GM12864 (cell line): ENCODE data around the gene TSPEAR.
"Not testable (repeated sequence)": the region's sequence is repeated elsewhere in the genome, so short reads cannot be mapped to it uniquely, and the experiment has no call there.

Experiments used
- DNase-seq: peaks from one replicate; pipeline ENCODE4 v3.0.0-alpha.2; 2011; ENCODE audit warnings: low read depth
- H3K4me3 ChIP-seq: 2 replicates; pipeline ENCODE4 v1.5.1; 2011; ENCODE audit warnings: mild to moderate bottlenecking, low read depth, low read length, control low read depth
- TF ChIP-seq, protein P1 (sequence below): IDR thresholded peaks from 2 replicates; pipeline ENCODE4 v1.5.1; 2011; ENCODE audit warnings: low read depth, mild to moderate bottlenecking, moderate library complexity, low read length, control low read depth, inconsistent platforms; ENCODE audit errors: missing control alignments

TSPEAR gene

DNA sequence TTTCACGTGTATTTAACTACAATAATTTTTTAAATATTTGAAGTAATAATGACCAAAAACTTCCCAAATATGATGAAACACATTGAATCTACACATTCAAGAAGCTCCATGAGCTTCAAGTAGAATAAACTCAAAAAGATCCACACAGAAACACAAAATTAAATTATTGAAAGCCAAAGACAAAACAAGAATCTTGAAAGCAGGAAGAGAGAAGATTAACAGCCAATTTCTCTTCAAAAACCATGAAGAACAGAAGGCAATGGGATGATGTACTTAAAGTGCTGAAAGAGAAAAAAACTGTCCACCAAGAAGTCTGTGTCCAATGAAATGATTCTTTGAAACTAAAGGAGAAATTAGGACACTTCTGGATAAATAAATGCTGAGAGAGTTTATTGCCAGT is 79.3 kb downstream of the TSPEAR start:
- TF ChIP-seq, protein P1, sequence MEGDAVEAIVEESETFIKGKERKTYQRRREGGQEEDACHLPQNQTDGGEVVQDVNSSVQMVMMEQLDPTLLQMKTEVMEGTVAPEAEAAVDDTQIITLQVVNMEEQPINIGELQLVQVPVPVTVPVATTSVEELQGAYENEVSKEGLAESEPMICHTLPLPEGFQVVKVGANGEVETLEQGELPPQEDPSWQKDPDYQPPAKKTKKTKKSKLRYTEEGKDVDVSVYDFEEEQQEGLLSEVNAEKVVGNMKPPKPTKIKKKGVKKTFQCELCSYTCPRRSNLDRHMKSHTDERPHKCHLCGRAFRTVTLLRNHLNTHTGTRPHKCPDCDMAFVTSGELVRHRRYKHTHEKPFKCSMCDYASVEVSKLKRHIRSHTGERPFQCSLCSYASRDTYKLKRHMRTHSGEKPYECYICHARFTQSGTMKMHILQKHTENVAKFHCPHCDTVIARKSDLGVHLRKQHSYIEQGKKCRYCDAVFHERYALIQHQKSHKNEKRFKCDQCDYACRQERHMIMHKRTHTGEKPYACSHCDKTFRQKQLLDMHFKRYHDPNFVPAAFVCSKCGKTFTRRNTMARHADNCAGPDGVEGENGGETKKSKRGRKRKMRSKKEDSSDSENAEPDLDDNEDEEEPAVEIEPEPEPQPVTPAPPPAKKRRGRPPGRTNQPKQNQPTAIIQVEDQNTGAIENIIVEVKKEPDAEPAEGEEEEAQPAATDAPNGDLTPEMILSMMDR, result no peak
- no peak for DNase-seq
- no peak overlapping the region for H3K4me3 ChIP-seq

- no peak for DNase-seq
- H3K4me3 ChIP-seq, result no peak overlapping the region
- TF ChIP-seq, protein P1, result no peak
These were observed 80.9 kb downstream of the TSPEAR start for GRCh38 chr21:44630440-44630839.

DNA sequence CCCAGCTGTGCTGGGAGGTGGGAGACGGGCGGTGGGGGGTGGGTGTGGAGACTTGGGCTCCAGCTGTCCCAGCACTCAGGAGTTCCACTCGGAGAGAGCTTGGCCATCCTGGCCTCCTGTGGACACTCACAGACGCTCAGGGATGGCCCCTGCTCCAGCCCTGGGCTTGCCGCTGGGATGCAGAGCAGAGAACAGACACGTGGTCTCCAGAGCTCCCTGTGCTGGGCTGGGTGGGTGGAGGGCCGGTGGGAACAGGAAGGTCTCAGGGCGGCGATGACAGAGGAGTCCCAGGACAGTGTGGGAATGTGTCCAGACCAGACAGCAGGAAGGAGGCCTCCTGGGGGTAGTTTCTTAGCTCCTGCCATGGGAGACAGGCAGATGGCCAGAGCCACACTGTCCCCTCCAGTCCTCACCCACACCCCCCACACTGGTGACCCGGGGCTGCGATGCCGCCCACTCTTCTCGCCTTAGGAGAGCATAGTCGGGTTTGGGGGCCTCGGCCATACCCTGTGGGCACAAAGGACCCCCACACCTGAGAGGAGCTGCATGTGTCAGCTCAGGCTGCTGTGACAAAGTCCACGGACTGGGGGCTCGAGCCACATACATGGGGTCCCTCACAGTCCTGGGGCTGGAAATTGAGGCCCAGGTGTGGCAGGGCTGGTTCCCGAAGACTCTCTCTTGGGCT is 82.5 kb downstream of the TSPEAR start:
- no peak overlapping the region for H3K4me3 ChIP-seq
- DNase-seq, result no peak
- TF ChIP-seq, protein P1, result no peak

GRCh38 chr21:44627831-44628233 is 83.5 kb downstream of the TSPEAR start:
- not testable (repeated sequence) for H3K4me3 ChIP-seq, DNase-seq

DNA sequence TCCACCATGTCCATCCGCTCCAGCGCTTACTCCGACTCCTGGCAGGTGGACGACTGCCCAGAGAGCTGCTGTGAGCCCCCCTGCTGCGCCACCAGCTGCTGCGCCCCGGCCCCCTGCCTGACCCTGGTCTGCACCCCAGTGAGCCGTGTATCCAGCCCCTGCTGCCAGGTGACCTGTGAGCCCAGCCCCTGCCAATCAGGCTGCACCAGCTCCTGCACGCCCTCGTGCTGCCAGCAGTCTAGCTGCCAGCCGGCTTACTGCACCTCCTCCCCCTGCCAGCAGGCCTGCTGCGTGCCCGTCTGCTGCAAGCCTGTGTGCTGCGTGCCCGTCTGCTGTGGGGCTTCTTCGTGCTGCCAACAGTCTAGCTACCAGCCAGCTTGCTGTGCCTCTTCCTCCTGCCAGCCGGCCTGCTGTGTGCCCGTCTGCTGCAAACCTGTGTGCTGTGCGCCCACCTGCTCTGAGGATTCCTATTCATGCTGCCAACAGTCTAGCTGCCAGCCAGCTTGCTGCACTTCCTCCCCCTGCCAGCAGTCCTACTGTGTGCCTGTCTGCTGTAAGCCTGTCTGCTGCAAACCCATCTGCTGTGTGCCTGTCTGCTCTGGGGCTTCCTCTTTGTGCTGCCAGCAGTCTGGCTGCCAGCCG is 84.1 kb downstream of the TSPEAR start:
- DNase-seq, H3K4me3 ChIP-seq: not testable (repeated sequence)

GRCh38 chr21:44626673-44627143 is 84.7 kb downstream of the TSPEAR start, which contains the start of gene KRTAP10-9:
TSS of gene KRTAP10-9 (plus strand) at chr21:44627093. CDS start at chr21:44627172, 79 bp downstream.
- TF ChIP-seq, protein P1, result no peak
- DNase-seq, result no peak
- H3K4me3 ChIP-seq, result no peak within 1 kb of the TSS

DNA sequence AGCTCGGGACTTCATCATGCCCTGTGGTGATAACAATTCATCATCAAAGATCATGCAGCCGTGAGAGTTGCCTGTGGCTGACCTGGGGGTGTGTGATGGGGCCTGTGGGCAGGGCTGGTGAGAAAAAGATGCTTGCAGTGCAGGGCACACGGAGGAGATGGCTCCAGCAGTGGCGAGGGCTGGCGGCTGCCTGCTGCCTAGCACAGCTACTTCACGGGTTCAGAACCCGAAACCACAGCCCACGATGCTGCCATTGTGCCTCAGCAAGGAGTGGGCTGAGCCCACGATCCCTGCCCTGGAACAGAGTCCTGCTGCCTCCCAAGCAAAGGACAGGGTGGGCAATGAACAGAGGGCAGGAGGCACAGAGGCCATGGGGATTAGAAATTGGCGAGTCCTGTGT is 85.1 kb downstream of the TSPEAR start:
- TF ChIP-seq, protein P1, result no peak

GRCh38 chr21:44625756-44626155 is 85.6 kb downstream of the TSPEAR start:
- TF ChIP-seq, protein P1, result no peak
- no peak for DNase-seq

More for the DNA sequence above, 85.1 kb downstream of the TSPEAR start:
- H3K4me3 ChIP-seq, result no peak overlapping the region
- DNase-seq, result no peak

More at GRCh38 chr21:44625756-44626155, 85.6 kb downstream of the TSPEAR start:
- no peak overlapping the region for H3K4me3 ChIP-seq
